WTC11 (cell line): Measurements from ENCODE around the gene ATXN10. TPM values are rescaled to one million over a fixed set of nuclear protein-coding genes. Genes with fewer than 3 reads are reported as not detected.

Experiments
- ATAC-seq: fragments of 200-7000 bp; cut with Tn5 transposase; 2 replicates; pipeline ENCODE4 v1.10.0; 2021; ENCODE audit warnings: mild to moderate bottlenecking, moderate library complexity
- CTCF ChIA-PET: fragments of 300-600 bp; sonication (Branson Sonifier 250); formaldehyde crosslinking; loops from one replicate; lab custom pipeline; 2021; ENCODE audit warnings: antibody characterized with exemption; lab: Charles Lee
- POLR2A ChIA-PET: fragments of 350-600 bp; sonication (Branson Sonifier 250); formaldehyde crosslinking; loops from one replicate; lab custom pipeline; 2021; ENCODE audit warnings: antibody characterized with exemption; lab: Charles Lee
- DNase-seq: peaks from one replicate; pipeline ENCODE4 v3.0.0; 2021; ENCODE audit warnings: low spot score
- H3K27ac Mint-ChIP-seq: 2 replicates; pipeline ENCODE4 v1.8.0; 2021; ENCODE audit warnings: mixed read lengths
- H3K27me3 Mint-ChIP-seq: 2 replicates; pipeline ENCODE4 v1.8.0; 2021; ENCODE audit warnings: low read depth, mild to moderate bottlenecking, moderate library complexity, mixed read lengths
- H3K36me3 Mint-ChIP-seq: 2 replicates; pipeline ENCODE4 v1.8.0; 2021; ENCODE audit warnings: mixed read lengths
- H3K4me1 Mint-ChIP-seq: 2 replicates; pipeline ENCODE4 v1.8.0; 2022; ENCODE audit warnings: mixed read lengths
- H3K4me3 Mint-ChIP-seq: 2 replicates; pipeline ENCODE4 v1.8.0; 2021; ENCODE audit warnings: mild to moderate bottlenecking, moderate library complexity, mixed read lengths
- H3K9me3 Mint-ChIP-seq: 2 replicates; pipeline ENCODE4 v1.8.0; 2021; ENCODE audit warnings: mixed read lengths
- CBFB ChIP-seq: sonication (generic); formaldehyde crosslinking; IDR thresholded peaks from 2 replicates; pipeline ENCODE4 v1.8.1; 2022; ENCODE audit warnings: mild to moderate bottlenecking, low read depth, missing genetic modification reagents
- E2F4 ChIP-seq: sonication (generic); formaldehyde crosslinking; IDR thresholded peaks from 2 replicates; pipeline ENCODE4 v1.8.1; 2022; ENCODE audit warnings: low read depth, mild to moderate bottlenecking, moderate library complexity, missing genetic modification reagents, borderline replicate concordance
- ELF4 ChIP-seq: sonication (generic); formaldehyde crosslinking; IDR thresholded peaks from 2 replicates; pipeline ENCODE4 v1.8.1; 2022; ENCODE audit warnings: low read depth, mild to moderate bottlenecking, moderate library complexity, missing genetic modification reagents
- EMX1 ChIP-seq: fragments of 250-450 bp; sonication (Bioruptor Pico); IDR thresholded peaks from 2 replicates; pipeline ENCODE4 v1.8.0; 2021; ENCODE audit warnings: mild to moderate bottlenecking
- ESRRA ChIP-seq: sonication (generic); formaldehyde crosslinking; IDR thresholded peaks from 2 replicates; pipeline ENCODE4 v1.8.1; 2022; ENCODE audit warnings: mild to moderate bottlenecking, missing genetic modification reagents, borderline replicate concordance
- NFATC4 ChIP-seq: fragments of 250-450 bp; sonication (Bioruptor Pico); IDR thresholded peaks from 2 replicates; pipeline ENCODE4 v1.9.0; 2021; ENCODE audit warnings: mild to moderate bottlenecking
- SMAD3 ChIP-seq: sonication (generic); formaldehyde crosslinking; IDR thresholded peaks from 2 replicates; pipeline ENCODE4 v1.8.0; 2022; ENCODE audit warnings: missing genetic modification reagents, mild to moderate bottlenecking, borderline replicate concordance
- TEAD4 ChIP-seq: sonication (generic); formaldehyde crosslinking; IDR thresholded peaks from 2 replicates; pipeline ENCODE4 v1.8.0; 2022; ENCODE audit warnings: mild to moderate bottlenecking, missing genetic modification reagents
- ZNF232 ChIP-seq: sonication (generic); formaldehyde crosslinking; IDR thresholded peaks from 2 replicates; pipeline ENCODE4 v1.8.0; 2022; ENCODE audit warnings: mild to moderate bottlenecking, missing genetic modification reagents
- ZNF263 ChIP-seq: sonication (generic); formaldehyde crosslinking; IDR thresholded peaks from 2 replicates; pipeline ENCODE4 v1.8.1; 2022; ENCODE audit warnings: low read depth, mild to moderate bottlenecking, moderate library complexity, missing genetic modification reagents
- total RNA-seq: library from RNA; stranded (reverse); gene quantifications from 3 replicates; pipeline ENCODE4 v1.2.3, GENCODE V29; 2021
- TF ChIP-seq, protein P1 (sequence below): fragments of 250-450 bp; sonication (Bioruptor Pico); IDR thresholded peaks from 2 replicates; pipeline ENCODE4 v2.1.2; 2022; ENCODE audit warnings: mild to moderate bottlenecking, moderate library complexity
- TF ChIP-seq, protein P2 (sequence below): fragments of 200-600 bp; IDR thresholded peaks from 2 replicates; pipeline ENCODE4 v1.8.0; 2022; ENCODE audit warnings: antibody characterized with exemption
- TF ChIP-seq, protein P3 (sequence below): fragments of 250-450 bp; sonication (Bioruptor Pico); IDR thresholded peaks from 2 replicates; pipeline ENCODE4 v1.9.0; 2021; ENCODE audit warnings: mild to moderate bottlenecking, borderline replicate concordance
- TF ChIP-seq, protein P4 (sequence below): sonication (generic); formaldehyde crosslinking; conservative IDR thresholded peaks from 2 replicates; pipeline ENCODE4 v1.8.1; 2023; ENCODE audit warnings: mild to moderate bottlenecking, low read depth, missing genetic modification reagents, moderate library complexity
- TF ChIP-seq, protein P5 (sequence below): sonication (generic); formaldehyde crosslinking; IDR thresholded peaks from 2 replicates; pipeline ENCODE4 v1.8.1; 2022; ENCODE audit warnings: mild to moderate bottlenecking, missing genetic modification reagents, moderate library complexity, borderline replicate concordance
- TF ChIP-seq, protein P6 (sequence below): sonication (generic); formaldehyde crosslinking; IDR thresholded peaks from 2 replicates; pipeline ENCODE4 v1.8.1; 2023; ENCODE audit warnings: mild to moderate bottlenecking, missing genetic modification reagents, moderate library complexity

ATXN10 gene
- total RNA-seq, 1 experiment from 2014 or later: 185 TPM

DNA sequence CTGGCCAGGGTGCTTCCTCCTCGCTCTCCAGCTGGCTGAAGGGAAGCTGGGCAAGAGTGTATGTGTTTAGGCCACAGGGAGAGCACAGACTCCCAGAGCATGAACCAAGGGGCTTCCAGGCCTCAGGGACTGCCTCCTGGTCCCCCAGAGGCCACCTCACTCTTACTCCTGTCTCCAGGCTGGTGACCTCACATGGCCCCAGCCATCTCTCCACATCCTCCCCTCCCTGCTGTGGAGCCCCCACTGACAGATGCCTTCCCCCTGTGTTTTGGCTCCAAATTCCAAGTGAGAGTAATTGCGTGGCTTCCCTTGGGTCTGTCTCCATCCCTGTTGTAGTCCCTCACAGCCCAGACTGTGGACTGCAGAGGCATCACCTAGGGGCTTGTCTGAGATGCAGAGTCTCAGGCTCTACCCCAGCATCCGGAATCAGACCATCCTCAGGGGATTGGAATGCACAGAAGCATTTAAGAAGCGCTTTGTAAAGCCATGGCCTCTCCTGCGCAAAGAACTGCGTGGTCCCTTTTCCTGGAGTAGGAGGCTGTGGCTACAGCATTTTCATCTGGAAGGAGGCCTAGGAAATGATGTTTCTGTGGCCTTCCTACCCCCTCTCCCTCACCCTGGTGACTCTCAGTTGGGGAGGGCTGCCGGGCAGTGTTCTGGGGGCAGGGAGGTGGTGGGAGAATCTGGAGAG lies 91.1 kb downstream of the ATXN10 start:
- TF ChIP-seq ELF4 (CRISPR knock-in tag): no peak
- TF ChIP-seq, protein P1, sequence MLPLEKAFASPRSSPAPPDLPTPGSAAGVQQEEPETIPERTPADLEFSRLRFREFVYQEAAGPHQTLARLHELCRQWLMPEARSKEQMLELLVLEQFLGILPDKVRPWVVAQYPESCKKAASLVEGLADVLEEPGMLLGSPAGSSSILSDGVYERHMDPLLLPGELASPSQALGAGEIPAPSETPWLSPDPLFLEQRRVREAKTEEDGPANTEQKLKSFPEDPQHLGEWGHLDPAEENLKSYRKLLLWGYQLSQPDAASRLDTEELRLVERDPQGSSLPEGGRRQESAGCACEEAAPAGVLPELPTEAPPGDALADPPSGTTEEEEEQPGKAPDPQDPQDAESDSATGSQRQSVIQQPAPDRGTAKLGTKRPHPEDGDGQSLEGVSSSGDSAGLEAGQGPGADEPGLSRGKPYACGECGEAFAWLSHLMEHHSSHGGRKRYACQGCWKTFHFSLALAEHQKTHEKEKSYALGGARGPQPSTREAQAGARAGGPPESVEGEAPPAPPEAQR (CRISPR knock-in tag): no peak
- no peak for TF ChIP-seq ZNF232
- no peak for TF ChIP-seq TEAD4 (CRISPR knock-in tag)
- TF ChIP-seq SMAD3 (CRISPR knock-in tag): no peak
- no peak for TF ChIP-seq ZNF263 (CRISPR knock-in tag)
- TF ChIP-seq CBFB: no peak
- TF ChIP-seq, protein P2, sequence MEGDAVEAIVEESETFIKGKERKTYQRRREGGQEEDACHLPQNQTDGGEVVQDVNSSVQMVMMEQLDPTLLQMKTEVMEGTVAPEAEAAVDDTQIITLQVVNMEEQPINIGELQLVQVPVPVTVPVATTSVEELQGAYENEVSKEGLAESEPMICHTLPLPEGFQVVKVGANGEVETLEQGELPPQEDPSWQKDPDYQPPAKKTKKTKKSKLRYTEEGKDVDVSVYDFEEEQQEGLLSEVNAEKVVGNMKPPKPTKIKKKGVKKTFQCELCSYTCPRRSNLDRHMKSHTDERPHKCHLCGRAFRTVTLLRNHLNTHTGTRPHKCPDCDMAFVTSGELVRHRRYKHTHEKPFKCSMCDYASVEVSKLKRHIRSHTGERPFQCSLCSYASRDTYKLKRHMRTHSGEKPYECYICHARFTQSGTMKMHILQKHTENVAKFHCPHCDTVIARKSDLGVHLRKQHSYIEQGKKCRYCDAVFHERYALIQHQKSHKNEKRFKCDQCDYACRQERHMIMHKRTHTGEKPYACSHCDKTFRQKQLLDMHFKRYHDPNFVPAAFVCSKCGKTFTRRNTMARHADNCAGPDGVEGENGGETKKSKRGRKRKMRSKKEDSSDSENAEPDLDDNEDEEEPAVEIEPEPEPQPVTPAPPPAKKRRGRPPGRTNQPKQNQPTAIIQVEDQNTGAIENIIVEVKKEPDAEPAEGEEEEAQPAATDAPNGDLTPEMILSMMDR: no peak
- TF ChIP-seq E2F4 (CRISPR knock-in tag): no peak
- TF ChIP-seq, protein P3, sequence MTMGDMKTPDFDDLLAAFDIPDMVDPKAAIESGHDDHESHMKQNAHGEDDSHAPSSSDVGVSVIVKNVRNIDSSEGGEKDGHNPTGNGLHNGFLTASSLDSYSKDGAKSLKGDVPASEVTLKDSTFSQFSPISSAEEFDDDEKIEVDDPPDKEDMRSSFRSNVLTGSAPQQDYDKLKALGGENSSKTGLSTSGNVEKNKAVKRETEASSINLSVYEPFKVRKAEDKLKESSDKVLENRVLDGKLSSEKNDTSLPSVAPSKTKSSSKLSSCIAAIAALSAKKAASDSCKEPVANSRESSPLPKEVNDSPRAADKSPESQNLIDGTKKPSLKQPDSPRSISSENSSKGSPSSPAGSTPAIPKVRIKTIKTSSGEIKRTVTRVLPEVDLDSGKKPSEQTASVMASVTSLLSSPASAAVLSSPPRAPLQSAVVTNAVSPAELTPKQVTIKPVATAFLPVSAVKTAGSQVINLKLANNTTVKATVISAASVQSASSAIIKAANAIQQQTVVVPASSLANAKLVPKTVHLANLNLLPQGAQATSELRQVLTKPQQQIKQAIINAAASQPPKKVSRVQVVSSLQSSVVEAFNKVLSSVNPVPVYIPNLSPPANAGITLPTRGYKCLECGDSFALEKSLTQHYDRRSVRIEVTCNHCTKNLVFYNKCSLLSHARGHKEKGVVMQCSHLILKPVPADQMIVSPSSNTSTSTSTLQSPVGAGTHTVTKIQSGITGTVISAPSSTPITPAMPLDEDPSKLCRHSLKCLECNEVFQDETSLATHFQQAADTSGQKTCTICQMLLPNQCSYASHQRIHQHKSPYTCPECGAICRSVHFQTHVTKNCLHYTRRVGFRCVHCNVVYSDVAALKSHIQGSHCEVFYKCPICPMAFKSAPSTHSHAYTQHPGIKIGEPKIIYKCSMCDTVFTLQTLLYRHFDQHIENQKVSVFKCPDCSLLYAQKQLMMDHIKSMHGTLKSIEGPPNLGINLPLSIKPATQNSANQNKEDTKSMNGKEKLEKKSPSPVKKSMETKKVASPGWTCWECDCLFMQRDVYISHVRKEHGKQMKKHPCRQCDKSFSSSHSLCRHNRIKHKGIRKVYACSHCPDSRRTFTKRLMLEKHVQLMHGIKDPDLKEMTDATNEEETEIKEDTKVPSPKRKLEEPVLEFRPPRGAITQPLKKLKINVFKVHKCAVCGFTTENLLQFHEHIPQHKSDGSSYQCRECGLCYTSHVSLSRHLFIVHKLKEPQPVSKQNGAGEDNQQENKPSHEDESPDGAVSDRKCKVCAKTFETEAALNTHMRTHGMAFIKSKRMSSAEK: no peak
- peaks cover 33% of the 10 kb centered on the region for H3K36me3 Mint-ChIP-seq
- ATAC-seq: peak; percentile 46
- peaks cover 20% of the 10 kb centered on the region for H3K9me3 Mint-ChIP-seq
- ChIA-PET CTCF (no interaction called here), POLR2A (no interaction called here)
- H3K4me3 Mint-ChIP-seq: no peak overlapping the region
- H3K27ac Mint-ChIP-seq: peak overlapping the region; percentile 89
- H3K27me3 Mint-ChIP-seq: no peaks in the 10 kb centered on the region
- no peak for DNase-seq
- peaks cover 45% of the 10 kb centered on the region for H3K4me1 Mint-ChIP-seq

DNA sequence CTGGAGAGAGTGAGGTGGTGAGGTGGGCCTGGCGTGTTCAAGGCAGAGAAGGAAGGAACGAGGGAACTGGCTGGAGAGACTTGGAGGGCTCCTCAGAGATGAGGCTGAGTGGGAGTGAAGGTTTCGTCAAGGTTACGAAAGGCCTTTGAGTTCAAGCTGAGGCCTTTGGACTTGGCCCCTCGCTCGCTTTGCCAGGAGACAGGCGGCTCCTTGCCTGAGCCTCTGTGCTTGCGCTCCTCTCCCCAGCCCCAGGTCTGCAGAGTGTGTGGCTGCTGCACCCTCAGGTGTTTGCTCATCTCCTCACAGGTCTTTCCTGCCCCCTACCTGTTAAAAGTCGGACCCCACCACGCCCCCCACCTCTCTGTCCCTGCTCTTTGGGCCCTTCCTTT lies 91.6 kb downstream of the ATXN10 start:
- peaks cover 33% of the 10 kb centered on the region for H3K36me3 Mint-ChIP-seq
- peaks cover 46% of the 10 kb centered on the region for H3K4me1 Mint-ChIP-seq
- DNase-seq (no peak), ATAC-seq (peak; percentile 55)
- TF ChIP-seq, protein P4, sequence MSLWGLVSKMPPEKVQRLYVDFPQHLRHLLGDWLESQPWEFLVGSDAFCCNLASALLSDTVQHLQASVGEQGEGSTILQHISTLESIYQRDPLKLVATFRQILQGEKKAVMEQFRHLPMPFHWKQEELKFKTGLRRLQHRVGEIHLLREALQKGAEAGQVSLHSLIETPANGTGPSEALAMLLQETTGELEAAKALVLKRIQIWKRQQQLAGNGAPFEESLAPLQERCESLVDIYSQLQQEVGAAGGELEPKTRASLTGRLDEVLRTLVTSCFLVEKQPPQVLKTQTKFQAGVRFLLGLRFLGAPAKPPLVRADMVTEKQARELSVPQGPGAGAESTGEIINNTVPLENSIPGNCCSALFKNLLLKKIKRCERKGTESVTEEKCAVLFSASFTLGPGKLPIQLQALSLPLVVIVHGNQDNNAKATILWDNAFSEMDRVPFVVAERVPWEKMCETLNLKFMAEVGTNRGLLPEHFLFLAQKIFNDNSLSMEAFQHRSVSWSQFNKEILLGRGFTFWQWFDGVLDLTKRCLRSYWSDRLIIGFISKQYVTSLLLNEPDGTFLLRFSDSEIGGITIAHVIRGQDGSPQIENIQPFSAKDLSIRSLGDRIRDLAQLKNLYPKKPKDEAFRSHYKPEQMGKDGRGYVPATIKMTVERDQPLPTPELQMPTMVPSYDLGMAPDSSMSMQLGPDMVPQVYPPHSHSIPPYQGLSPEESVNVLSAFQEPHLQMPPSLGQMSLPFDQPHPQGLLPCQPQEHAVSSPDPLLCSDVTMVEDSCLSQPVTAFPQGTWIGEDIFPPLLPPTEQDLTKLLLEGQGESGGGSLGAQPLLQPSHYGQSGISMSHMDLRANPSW (CRISPR knock-in tag): no peak
- TF ChIP-seq, protein P5, sequence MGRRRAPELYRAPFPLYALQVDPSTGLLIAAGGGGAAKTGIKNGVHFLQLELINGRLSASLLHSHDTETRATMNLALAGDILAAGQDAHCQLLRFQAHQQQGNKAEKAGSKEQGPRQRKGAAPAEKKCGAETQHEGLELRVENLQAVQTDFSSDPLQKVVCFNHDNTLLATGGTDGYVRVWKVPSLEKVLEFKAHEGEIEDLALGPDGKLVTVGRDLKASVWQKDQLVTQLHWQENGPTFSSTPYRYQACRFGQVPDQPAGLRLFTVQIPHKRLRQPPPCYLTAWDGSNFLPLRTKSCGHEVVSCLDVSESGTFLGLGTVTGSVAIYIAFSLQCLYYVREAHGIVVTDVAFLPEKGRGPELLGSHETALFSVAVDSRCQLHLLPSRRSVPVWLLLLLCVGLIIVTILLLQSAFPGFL (CRISPR knock-in tag): no peak
- no peak for TF ChIP-seq NFATC4 (CRISPR knock-in tag)
- TF ChIP-seq, protein P6, sequence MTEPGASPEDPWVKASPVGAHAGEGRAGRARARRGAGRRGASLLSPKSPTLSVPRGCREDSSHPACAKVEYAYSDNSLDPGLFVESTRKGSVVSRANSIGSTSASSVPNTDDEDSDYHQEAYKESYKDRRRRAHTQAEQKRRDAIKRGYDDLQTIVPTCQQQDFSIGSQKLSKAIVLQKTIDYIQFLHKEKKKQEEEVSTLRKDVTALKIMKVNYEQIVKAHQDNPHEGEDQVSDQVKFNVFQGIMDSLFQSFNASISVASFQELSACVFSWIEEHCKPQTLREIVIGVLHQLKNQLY: no peak
- TF ChIP-seq ESRRA (CRISPR knock-in tag): no peak
- no peak for TF ChIP-seq EMX1
- no peaks in the 10 kb centered on the region for H3K27me3 Mint-ChIP-seq
- H3K4me3 Mint-ChIP-seq: no peak overlapping the region
- ChIA-PET POLR2A (no interaction called here), CTCF (no interaction called here)
- peak overlapping the region; percentile 89 for H3K27ac Mint-ChIP-seq
- peaks cover 20% of the 10 kb centered on the region for H3K9me3 Mint-ChIP-seq
